ENCODE data around the gene TMEM37.

The TMEM37 gene

GRCh38 chr2:119424284-119425118 lies 7.2 kb upstream of the TMEM37 start:
- Mint-ChIP-seq H3K9me3 (no peaks in the 10 kb centered on the region), H3K27me3 (ENCODE audit: low read depth) (peaks cover 44% of the 10 kb centered on the region), H3K27ac (no peak overlapping the region), H3K36me3 (ENCODE audit: low read depth) (no peaks in the 10 kb centered on the region), H3K4me3 (no peak overlapping the region), H3K4me1 (ENCODE audit: low read depth) (no peaks in the 10 kb centered on the region)
- DNase-seq (ENCODE audit: low spot score), result no peak

GRCh38 chr2:119425119-119425405 lies 6.6 kb upstream of the TMEM37 start:
- Mint-ChIP-seq H3K9me3 (no peaks in the 10 kb centered on the region), H3K27me3 (ENCODE audit: low read depth) (peaks cover 48% of the 10 kb centered on the region), H3K4me1 (ENCODE audit: low read depth) (no peaks in the 10 kb centered on the region), H3K36me3 (ENCODE audit: low read depth) (no peaks in the 10 kb centered on the region), H3K27ac (no peak overlapping the region), H3K4me3 (no peak overlapping the region)
- no peak for DNase-seq (ENCODE audit: low spot score)

- Mint-ChIP-seq H3K4me1 (ENCODE audit: low read depth) (no peaks in the 10 kb centered on the region), H3K4me3 (no peak overlapping the region), H3K36me3 (ENCODE audit: low read depth) (no peaks in the 10 kb centered on the region), H3K9me3 (no peaks in the 10 kb centered on the region), H3K27me3 (ENCODE audit: low read depth) (peaks cover 55% of the 10 kb centered on the region), H3K27ac (no peak overlapping the region)
- DNase-seq (ENCODE audit: low spot score), result no peak
These were observed 5.8 kb upstream of the TMEM37 start for GRCh38 chr2:119425620-119426395.

GRCh38 chr2:119426396-119426675 lies 5.3 kb upstream of the TMEM37 start:
- H3K4me3 Mint-ChIP-seq, result no peak overlapping the region
- no peaks in the 10 kb centered on the region for H3K9me3 Mint-ChIP-seq
- no peak for DNase-seq (ENCODE audit: low spot score)
- peaks cover 59% of the 10 kb centered on the region for H3K27me3 Mint-ChIP-seq (ENCODE audit: low read depth)
- no peaks in the 10 kb centered on the region for H3K4me1 Mint-ChIP-seq (ENCODE audit: low read depth)
- H3K27ac Mint-ChIP-seq, result no peak overlapping the region
- no peaks in the 10 kb centered on the region for H3K36me3 Mint-ChIP-seq (ENCODE audit: low read depth)

- Mint-ChIP-seq H3K4me3 (no peak overlapping the region), H3K9me3 (no peaks in the 10 kb centered on the region), H3K36me3 (ENCODE audit: low read depth) (no peaks in the 10 kb centered on the region), H3K4me1 (ENCODE audit: low read depth) (no peaks in the 10 kb centered on the region), H3K27ac (no peak overlapping the region), H3K27me3 (ENCODE audit: low read depth) (peaks cover 55% of the 10 kb centered on the region)
- no peak for DNase-seq (ENCODE audit: low spot score)
These were observed 4.8 kb upstream of the TMEM37 start for GRCh38 chr2:119426801-119427395.

- Mint-ChIP-seq H3K4me3 (no peak overlapping the region), H3K4me1 (ENCODE audit: low read depth) (no peaks in the 10 kb centered on the region), H3K36me3 (ENCODE audit: low read depth) (no peaks in the 10 kb centered on the region), H3K9me3 (no peaks in the 10 kb centered on the region), H3K27me3 (ENCODE audit: low read depth) (peaks cover 56% of the 10 kb centered on the region), H3K27ac (no peak overlapping the region)
- DNase-seq (ENCODE audit: low spot score), result no peak
These were observed 3.9 kb upstream of the TMEM37 start for GRCh38 chr2:119427756-119428155.

- Mint-ChIP-seq H3K4me1 (ENCODE audit: low read depth) (no peaks in the 10 kb centered on the region), H3K9me3 (no peaks in the 10 kb centered on the region), H3K27me3 (ENCODE audit: low read depth) (peaks cover 62% of the 10 kb centered on the region), H3K4me3 (no peak overlapping the region), H3K36me3 (ENCODE audit: low read depth) (no peaks in the 10 kb centered on the region), H3K27ac (no peak overlapping the region)
- no peak for DNase-seq (ENCODE audit: low spot score)
These were observed 3.0 kb upstream of the TMEM37 start for GRCh38 chr2:119428488-119429224.

- Mint-ChIP-seq H3K36me3 (ENCODE audit: low read depth) (no peaks in the 10 kb centered on the region), H3K27me3 (ENCODE audit: low read depth) (peaks cover 66% of the 10 kb centered on the region), H3K27ac (no peak overlapping the region), H3K9me3 (no peaks in the 10 kb centered on the region), H3K4me1 (ENCODE audit: low read depth) (no peaks in the 10 kb centered on the region), H3K4me3 (no peak overlapping the region)
- DNase-seq (ENCODE audit: low spot score), result no peak
These were observed 2.3 kb upstream of the TMEM37 start for GRCh38 chr2:119429225-119429981.

- Mint-ChIP-seq H3K36me3 (ENCODE audit: low read depth) (no peaks in the 10 kb centered on the region), H3K27ac (no peak overlapping the region), H3K27me3 (ENCODE audit: low read depth) (peaks cover 65% of the 10 kb centered on the region), H3K4me1 (ENCODE audit: low read depth) (no peaks in the 10 kb centered on the region), H3K9me3 (no peaks in the 10 kb centered on the region), H3K4me3 (no peak overlapping the region)
- DNase-seq (ENCODE audit: low spot score), result no peak
These were observed 1.6 kb upstream of the TMEM37 start for GRCh38 chr2:119430023-119430498.

GRCh38 chr2:119431976-119432850 lies 559 bp downstream of the TMEM37 start:
- Mint-ChIP-seq H3K4me3 (peak overlapping the region; percentile 40), H3K36me3 (ENCODE audit: low read depth) (no peaks in the 10 kb centered on the region), H3K9me3 (no peaks in the 10 kb centered on the region), H3K27ac (no peak overlapping the region), H3K27me3 (ENCODE audit: low read depth) (peaks cover 60% of the 10 kb centered on the region), H3K4me1 (ENCODE audit: low read depth) (no peaks in the 10 kb centered on the region)
- DNase-seq (ENCODE audit: low spot score), result no peak

- no peaks in the 10 kb centered on the region for H3K9me3 Mint-ChIP-seq
- DNase-seq (ENCODE audit: low spot score), result no peak
- H3K4me3 Mint-ChIP-seq, result no peak overlapping the region
- H3K36me3 Mint-ChIP-seq (ENCODE audit: low read depth), result no peaks in the 10 kb centered on the region
- H3K27me3 Mint-ChIP-seq (ENCODE audit: low read depth), result peaks cover 53% of the 10 kb centered on the region
- H3K27ac Mint-ChIP-seq, result no peak overlapping the region
- H3K4me1 Mint-ChIP-seq (ENCODE audit: low read depth), result no peaks in the 10 kb centered on the region
These were observed 1.3 kb downstream of the TMEM37 start for GRCh38 chr2:119432851-119433522.

GRCh38 chr2:119433636-119434327 lies 2.1 kb downstream of the TMEM37 start:
- Mint-ChIP-seq H3K27me3 (ENCODE audit: low read depth) (peaks cover 46% of the 10 kb centered on the region), H3K4me3 (no peak overlapping the region), H3K36me3 (ENCODE audit: low read depth) (no peaks in the 10 kb centered on the region), H3K9me3 (no peaks in the 10 kb centered on the region), H3K4me1 (ENCODE audit: low read depth) (no peaks in the 10 kb centered on the region), H3K27ac (no peak overlapping the region)
- no peak for DNase-seq (ENCODE audit: low spot score)
